Forelimb muscle (tissue), 1 donor: ENCODE measurements around the gene ZNF665. TPM values are rescaled to one million over a fixed set of nuclear protein-coding genes. Genes with fewer than 3 reads are reported as not detected.
"Not testable (repeated sequence)": the region's sequence is repeated elsewhere in the genome, so short reads cannot be mapped to it uniquely, and the experiment has no call there.

ENCODE experiments used
- DNase-seq: peaks from one replicate; pipeline ENCODE4 v3.0.0-alpha.2; 2013; ENCODE audit warnings: low read depth
- polyA plus RNA-seq: library from polyadenylated mRNA; unstranded; fragments of 120-200 nt; gene quantifications from one replicate; pipeline ENCODE4 v1.2.1, GENCODE V29; 2013; ENCODE audit not compliant: insufficient read length

Gene ZNF665
- 3.9 TPM for polyA plus RNA-seq

DNA sequence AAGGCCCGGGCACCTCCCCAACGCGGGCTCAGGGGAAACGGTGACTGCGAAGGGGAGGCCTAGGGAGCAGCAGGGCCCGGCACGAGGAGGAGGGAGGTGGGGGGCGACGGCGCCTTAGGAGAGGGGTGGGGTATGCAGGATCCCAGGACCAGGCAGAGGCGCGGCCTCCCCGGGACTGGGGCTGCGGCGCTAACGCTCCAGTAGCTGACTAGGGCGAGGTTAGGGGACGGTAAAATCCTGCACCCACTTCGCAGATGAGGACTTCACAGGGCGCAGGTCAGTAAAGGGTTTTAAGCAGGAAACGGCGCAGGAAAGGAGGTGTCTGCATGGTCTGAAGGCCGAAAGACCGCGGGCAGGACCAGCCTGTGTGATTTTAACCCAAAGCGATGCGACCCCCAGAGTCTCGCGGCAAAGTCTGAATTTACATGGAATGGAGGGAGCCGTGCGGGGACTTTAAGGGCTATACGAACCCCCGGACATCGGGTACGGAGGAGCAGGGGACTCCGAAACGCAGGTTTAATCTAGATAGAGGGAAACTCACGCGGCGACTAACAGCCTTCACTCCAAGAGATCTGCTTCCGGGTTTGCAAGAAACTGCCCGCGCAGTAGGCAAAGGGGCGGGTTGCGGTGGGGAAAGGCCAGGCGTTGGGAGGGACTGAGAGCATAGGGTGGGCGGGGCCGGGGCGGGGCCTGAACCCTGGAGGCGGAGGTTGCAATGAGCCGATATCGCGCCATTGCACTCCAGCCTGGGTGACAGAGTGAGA lies at the start of gene ZNF665:
Gene ZNF665 (minus strand): TSS at position 588 of the 764 bp plus-strand sequence. CDS start 10,460 bp downstream, outside the sequence.
- peak; percentile 38 for DNase-seq

DNA sequence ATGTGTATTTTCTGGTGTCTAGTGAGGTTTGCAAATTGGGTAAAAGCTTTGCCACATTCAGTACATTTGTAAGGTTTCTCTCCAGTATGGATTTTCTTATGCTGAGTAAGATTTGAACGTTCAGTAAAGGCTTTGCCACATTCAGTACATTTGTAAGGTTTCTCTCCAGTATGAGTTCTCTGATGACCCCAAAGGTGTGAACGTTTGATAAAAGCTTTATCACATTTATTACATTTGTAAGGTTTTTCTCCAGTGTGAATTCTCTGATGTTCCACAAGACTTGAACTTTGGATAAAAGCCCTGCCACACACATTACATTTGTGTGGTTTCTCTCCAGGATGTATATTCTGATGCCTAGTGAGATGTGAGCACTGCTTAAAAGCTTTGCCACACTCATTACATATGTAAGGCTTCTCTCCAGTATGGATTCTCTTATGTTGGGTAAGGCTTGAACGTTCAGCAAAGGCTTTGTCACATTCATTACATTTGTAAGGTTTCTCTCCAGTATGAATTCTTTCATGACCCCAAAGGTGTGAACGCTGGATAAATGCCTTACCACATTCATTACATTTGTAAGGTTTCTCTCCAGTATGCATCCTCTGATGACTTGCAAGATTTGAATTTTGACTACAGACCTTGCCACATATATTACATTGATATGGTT lies 44.1 kb upstream of the ZNF665 start:
- no peak for DNase-seq

DNA sequence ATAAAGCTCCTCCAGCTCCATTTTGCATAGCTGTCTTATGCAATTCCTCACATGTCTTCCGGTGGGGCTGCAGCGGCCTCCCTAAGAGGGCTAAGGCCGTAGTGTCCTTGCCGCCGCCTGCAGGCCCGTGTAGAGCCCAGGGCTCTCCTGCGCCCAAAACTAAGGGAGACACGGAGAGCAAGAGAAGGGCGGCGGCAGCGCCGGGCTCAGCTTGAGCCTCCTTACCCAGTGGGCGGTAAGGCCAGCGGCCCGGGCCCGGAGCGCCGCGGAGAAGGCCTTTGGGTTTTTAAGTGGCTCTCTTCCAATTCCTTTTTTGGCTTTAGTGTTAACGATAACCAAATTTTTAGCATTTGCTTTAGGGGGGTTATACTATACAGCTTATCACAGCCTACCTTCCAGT lies 31.4 kb upstream of the ZNF665 start:
- DNase-seq: no peak

DNA sequence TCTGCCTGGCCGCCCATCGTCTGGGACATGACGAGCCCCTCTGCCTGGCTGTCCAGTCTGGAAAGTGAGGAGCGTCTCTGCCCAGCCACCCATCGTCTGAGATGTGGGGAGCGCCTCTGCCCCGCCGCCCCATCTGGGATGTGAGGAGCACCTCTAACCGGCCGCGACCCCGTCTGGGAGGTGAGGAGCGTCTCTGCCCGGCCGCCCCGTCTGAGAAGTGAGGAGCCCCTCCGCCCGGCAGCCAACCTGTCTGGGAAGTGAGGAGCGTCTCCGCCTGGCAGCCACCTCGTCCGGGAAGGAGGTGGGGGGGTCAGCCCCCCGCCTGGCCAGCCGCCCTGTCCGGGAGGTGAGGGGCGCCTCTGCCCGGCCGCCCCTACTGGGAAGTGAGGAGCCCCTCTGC lies 29.6 kb upstream of the ZNF665 start:
- not testable (repeated sequence) for DNase-seq

DNA sequence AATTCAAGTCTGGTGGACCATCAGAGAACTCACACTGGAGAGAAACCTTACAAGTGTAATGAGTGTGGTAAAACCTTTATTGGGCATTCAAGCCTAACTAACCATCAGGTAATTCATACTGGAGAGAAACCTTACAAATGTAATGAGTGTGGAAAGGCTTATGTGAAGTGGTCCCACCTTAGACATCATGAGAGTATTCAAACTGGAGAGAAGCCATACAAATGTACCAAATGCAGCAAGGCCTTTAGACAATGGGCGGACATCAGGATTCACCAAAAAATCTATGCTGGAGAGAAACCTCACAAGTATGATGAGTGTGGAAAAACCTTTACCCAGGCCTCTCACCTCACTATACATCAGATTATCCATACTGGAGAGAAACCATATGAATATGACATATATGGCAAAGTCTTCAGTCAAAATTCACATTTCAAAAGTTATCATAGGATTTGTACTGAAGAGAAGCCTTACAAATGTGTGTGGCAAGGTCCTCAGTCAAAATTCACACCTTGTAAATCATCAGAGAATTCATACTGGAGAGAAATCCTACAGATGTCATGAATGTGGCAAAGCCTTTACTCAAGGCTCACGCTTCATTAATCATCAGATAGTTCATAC lies 19.7 kb upstream of the ZNF665 start:
- no peak for DNase-seq

DNA sequence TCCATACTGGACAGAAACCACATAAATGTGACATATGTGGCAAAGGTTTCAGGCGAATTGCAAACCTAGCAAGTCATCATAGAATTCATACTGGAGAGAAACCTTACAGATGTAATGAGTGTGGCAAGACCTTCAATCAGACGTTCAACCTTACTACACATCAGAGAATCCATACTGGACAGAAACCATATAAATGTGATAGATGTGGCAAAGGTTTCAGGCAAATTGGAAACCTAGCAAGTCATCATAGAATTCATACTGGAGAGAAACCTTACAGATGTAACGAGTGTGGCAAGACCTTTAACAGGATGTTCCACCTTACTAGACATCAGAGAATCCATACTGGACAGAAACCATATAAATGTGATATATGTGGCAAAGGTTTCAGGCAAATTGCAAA lies 18.4 kb upstream of the ZNF665 start:
- not testable (repeated sequence) for DNase-seq

DNA sequence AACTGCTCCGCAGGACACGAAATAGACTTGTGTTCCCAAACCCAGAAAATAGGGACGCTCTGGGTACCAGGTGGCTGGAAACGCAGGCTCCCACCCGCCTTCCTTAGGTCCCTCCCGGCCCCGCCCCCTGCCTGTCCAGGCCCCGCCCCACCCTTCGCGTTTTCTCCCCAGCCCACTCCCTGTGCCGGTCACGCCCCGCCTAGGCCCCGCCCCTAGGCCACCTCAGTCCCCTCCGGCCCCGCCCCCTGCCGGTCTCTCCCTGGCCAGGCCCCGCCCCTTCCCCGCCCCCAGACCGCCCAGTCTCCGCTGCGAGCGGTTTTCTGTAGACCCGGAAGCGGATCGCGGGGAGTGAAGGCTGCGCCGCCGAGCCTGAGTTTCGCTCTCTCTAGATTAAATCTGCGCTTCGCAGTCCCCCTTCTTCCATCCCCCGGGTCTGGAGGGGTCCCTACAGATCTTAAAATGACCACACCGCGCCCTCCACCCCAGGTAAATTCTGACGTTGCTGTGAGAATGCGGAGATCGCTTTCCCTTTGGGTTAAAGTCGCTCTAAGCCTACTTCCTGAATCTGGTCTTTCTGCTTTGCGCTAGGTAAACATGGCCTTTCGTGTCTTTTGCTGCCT lies 3.7 kb upstream of the ZNF665 start:
- peak; percentile 52 for DNase-seq

DNA sequence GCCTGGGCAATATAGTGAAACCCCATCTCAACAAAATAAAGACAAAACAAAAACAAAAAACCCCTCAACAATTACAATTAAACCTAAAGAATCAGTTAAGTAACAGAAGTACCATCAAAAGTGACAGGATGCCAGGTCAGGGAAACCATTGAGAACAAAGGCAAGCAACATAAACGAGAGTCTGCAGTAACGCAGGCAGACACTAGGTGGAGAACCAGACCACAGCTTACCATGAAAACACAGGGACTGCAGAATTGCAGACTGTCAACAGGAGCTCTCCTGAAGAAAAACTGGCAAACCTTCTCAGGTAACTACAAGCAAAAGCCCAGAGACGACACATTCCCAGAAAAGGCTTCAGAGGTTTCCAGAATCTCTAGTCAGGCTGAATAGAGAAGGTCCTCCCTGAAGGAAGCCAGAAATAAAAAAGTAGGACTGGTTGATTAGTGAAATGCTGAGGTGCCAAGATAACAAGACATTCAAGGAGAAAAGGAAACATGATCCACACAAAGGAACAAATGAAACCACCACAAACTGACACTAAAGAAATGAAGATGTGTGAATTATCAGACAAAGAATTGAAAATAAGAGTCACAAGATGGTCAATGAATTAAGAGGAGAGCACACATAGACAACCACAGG lies 2.2 kb upstream of the ZNF665 start:
- peak; percentile 80 for DNase-seq

DNA sequence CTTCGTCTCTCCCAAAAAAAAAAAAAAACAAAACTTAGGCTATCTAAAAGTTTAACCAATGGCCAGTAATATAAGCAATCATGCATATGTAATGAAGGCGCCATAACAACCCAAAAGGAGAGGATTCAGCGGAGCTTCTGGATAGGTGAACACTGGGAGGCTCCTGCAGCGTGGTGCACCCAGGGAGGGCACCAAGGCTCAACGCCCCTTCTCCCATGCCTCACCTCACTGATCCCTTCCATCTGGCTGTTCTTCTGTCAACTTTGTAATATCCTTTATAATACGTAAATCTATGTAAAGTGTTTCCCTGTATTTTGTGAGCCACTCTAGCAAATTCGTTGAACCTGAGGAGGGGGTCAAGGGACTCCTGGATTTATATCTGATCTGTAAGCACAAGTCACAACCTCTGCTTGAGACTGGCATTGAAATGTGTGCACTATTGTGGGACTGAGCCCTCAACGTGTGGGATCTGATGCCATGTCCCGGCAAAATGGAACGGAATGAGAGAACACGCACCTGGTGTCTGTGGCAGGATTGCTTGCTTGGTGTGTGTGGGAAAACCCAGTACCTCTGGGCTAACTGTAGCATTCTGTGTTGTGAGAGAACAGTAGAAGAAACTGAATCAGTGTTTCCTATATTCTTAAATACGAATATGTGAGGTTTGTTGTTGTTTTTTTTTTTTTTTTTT lies 521 bp upstream of the ZNF665 start:
- DNase-seq: no peak

DNA sequence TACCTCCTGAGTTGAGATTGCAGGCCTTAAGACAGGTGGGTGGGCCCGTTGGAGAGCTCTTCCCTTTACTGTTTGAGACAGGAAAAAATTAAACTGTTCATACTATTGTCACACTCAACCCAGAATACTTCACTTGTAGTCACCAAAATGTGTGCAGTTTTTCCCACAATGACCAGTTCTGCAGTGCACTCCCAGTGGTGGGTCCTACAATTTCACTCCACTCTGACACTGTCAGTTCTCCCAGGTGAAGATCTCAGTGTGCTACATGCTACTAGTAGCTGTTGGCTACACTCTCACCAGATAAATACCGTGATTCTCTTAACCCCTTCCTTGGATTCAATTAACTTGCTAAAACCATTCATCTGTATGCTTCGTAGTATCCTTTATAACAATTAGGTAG lies 2.9 kb downstream of the ZNF665 start:
- DNase-seq: no peak

DNA sequence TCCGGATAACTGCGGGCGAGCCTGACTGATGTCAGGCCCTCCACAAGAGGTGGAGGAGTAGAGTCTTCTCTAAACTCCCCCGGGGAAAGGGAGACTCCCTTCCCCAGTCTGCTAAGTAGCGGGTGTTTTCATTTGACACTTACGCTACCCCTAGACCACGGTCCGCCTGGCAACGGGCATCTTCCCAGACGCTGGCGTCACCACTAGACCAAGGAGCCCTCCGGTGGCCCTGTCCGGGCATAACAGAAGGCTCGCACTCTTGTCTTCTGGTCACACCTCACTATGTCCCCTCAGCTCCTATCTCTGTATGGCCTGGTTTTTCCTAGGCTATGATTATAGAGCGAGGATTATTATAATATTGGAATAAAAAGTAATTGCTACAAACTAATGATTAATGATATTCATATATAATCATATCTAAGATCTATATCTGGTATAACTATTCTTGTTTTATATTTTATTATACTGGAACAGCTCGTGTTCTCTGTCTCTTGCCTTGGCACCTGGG lies 3.4 kb downstream of the ZNF665 start:
- DNase-seq: not testable (repeated sequence)

DNA sequence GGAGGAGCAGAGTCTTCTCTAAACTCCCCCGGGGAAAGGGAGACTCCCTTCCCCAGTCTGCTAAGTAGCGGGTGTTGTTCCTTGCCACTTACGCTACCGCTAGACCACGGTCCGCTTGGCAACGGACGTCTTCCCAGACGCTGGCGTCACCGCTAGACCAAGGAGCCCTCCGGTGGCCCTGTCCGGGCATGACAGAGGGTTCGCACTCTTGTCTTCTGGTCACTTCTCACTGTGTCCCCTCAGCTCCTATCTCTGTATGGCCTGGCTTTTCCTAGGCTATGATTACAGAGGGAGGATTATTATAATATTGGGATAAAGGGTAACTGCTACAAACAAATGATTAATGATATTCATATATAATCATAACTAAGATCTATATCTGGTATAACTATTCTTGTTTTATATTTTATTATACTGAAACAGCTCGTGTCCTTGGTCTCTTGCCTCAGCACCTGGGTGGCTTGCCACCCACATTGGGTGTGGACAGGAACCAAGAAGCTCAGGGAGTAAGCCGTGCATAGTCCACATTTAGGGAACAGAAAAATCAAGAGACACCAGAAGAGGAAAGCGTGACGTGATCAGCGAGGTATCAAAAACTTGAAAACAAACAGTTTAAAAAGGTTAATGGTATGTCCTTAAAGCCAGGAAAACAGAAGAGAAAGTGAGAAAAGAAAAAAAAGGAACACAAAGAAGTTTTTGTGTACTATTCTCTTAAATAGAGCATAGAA lies 7.8 kb downstream of the ZNF665 start:
- not testable (repeated sequence) for DNase-seq

DNA sequence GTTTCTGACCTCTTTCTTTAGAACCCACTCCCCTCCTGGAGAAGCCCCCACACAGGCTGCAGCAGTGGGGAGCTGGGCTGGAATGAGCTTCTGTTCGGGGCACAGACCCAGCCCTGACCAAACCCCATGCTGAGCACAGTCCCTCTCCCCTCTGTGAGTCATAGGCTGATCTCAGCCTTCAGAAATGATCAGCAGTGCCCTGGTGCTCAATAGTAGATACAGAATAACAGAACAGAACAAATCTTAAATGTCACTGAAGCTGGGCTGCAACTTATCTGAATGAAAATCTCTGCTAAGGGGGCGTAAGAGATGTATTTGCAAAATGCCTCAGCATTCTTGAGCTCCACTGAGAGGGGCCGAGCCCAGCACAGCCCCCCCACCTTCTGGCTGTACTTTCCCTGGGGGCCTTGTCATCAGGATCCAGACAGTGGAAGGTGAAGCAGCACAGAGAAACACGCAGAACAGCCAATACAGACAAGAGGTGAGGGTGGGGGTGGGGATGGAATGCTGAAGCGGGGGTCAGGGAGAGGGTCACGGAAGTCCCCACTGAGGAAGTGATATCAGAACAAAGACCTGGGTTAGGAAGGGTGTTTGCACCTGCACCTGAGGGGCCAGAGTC lies 9.9 kb downstream of the ZNF665 start:
- DNase-seq: no peak

DNA sequence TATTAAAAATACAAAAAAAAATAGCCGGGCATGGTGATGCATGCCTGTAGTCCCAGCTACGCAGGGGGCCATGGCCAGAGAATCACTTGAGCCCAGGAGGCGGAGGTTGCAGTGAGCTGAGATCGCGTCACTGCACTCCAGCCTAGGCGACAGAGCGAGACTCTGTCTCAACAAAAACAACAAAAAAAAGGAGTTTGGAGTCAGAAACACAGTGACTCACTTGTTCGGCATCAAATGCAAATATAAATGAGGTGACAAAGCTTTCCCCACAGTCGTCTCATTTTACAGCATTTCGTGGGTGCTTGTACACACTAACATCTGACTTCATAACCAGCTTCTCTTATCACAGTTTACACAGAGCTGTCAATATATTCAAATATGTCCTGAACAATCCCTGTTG lies 11.0 kb downstream of the ZNF665 start:
- DNase-seq: no peak

DNA sequence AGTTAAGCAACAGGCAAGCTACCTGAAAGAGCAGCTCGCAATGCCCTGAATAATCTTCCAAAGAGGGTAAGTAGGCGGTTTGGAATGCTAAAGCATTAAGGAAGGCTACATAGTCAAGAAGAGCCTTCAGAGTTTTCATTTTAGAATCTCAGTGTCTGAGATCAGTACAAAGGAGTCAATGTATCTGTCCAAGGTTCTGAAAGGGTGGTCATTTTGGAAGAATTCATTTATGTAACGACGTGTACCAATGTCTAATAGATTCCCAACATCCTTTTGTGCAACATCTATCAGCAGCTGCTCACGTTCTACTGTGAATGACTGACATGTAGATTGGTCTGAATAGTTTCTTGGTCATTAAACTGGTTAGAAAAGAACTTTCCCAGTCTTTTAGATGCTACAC lies 15.2 kb downstream of the ZNF665 start:
- DNase-seq: no peak

DNA sequence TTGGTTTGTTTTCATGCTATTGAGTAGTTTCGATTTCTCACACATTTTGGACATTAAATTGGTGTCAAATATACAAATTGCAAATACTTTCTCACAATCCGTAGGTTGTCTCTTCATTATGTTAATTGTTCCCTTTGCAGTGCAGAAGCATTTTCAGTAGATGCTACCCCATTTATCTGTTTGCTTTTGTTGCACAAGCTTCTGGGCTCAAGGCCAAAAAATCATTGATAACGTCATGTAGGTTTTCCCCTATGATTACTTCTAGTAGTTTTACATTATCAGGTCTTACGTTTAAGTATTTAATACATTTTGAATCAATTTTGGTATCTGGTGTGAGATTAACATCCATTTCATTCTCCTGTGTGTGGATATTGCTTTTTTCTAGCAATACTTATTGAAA lies 20.3 kb downstream of the ZNF665 start:
- DNase-seq: no peak

DNA sequence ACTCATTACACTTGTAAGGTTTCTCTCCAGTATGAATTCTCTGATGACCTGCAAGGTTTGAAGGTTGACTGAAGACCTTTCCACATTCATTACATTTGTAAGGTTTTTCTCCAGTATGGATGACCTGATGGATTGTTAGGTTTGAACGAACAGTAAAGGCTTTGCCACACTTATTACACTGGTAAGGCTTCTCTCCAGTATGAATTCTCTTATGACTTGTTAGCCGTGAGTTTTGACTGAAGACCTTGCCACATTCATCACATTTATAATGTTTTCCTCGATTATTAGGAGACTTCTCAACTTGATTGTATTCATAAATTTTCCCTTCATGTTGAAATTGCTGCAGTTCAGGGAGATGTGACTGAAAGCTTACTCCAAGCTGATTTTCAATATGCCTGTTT lies 27.5 kb downstream of the ZNF665 start:
- no peak for DNase-seq

DNA sequence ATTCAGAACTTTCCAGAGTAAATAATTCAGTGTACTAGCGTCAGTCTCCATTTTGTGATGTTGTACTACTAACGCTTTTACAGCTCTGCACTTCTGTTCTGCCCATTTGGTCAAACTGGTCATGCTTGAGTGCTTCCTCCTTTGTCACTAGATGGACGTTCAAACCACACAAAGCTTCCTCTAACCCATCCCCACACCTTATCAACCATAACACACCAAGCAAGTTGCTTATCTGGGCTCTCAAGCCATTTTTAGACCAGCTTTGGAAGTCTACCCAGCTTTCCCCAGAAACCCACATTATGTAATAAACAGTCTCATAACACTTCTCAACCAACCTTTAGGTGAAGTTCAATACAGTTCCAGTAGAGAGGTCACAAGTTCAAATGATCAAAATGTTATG lies 32.0 kb downstream of the ZNF665 start:
- DNase-seq: no peak

DNA sequence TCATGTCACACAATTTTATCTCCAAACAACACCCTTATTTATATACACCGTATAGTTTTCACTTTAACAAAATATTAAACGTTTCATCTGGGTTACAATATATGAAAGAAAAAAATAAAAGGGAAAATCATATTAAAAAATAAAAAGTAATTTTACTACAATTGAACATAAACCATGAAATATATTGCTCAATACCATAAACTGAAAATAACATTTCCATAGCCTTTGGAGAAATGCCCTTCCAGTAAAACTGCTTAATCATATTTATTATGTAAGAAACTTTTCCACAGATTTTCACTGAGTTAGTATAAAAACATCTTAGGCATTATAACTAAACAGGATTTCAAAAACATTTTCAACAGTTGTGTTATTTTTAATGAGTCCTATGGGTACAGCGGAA lies 32.8 kb downstream of the ZNF665 start:
- DNase-seq: no peak

DNA sequence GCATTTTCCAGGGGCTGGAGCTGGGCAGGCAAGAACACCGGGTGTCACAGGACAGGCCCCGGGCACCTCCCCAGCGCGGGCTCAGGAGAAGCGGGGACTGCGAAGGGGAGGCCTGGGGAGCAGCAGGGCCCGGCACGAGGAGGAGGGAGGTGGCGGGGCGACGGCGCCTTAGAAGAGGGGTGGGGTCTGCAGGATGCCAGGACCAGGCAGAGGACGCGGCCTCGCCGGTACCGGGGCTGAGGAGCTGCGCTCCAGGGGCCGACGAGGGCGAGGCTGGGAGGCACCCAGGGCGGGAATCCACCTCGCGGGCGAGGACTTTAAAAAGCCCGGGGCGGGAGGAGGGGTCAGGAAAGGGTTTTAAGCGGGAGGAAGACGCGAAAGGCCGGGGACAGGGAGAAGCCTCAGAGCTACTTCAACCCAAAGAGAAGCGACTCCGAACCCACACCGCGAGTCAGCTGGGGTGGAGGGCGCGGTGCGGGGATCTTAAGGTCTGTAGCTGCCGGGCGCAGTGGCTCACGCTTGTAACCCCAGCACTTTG lies 35.0 kb downstream of the ZNF665 start:
- DNase-seq: no peak
